Kidney epithelial cell (primary cell): Measurements from ENCODE around the gene ERCC2. TPM values are rescaled to one million over a fixed set of nuclear protein-coding genes. Genes with fewer than 3 reads are reported as not detected.
A peak's percentile ranks its signal among the peaks of the same experiment; 100 is the strongest.
"Not testable (repeated sequence)": the region's sequence is repeated elsewhere in the genome, so short reads cannot be mapped to it uniquely, and the experiment has no call there.

Experiments
- DNase-seq: peaks from one replicate; pipeline ENCODE4 v3.0.0-alpha.2; 2010; ENCODE audit warnings: low read depth
- H3K27me3 ChIP-seq: 2 replicates; pipeline ENCODE4 v1.6.0; 2011; ENCODE audit warnings: low read length; ENCODE audit not compliant: control insufficient read depth, insufficient read depth
- H3K36me3 ChIP-seq: 2 replicates; pipeline ENCODE4 v1.5.1; 2011; ENCODE audit warnings: low read length; ENCODE audit not compliant: control insufficient read depth, insufficient read depth
- H3K4me3 ChIP-seq: 2 replicates; pipeline ENCODE4 v1.5.1; 2011; ENCODE audit warnings: low read depth, mild to moderate bottlenecking, control low read depth, low read length
- CTCF ChIP-seq: IDR thresholded peaks from 2 replicates; pipeline ENCODE4 v1.5.1; 2011; ENCODE audit warnings: mild to moderate bottlenecking, moderate library complexity, low read length, control low read depth, inconsistent platforms; ENCODE audit not compliant: insufficient read depth, poor library complexity, severe bottlenecking
- total RNA-seq: library from RNA; depleted of rRNA; stranded (reverse); fragments of >200 nt; gene quantifications from 2 replicates; pipeline ENCODE4 v1.2.3, GENCODE V29; 2015

The ERCC2 gene
- total RNA-seq, 1 donor from 2014 or later = 18.5 TPM

DNA sequence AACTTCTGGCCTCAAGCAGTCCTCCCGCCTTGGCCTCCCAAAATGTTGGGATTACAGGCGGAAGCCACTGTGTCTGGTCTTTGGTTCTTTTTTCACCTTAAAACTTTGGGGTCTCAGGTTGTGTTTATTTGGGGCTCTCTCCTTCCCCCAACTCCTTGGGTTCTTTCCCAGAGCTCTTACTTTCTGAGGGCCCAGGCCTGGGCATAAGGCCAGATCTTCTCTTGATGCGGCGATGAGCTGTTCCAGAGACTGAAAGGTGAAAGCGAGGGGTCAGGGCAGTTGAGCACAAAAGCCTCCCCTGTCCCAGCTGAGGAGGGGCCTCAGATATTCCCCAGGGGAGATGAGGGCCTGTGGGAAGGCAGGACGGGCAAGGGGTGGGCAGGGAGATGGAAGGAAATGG lies 43.1 kb upstream of the ERCC2 start:
- TF ChIP-seq CTCF = no peak
- Histone ChIP-seq H3K27me3 (no peaks in the 10 kb centered on the region), H3K4me3 (no peak overlapping the region), H3K36me3 (no peaks in the 10 kb centered on the region)
- DNase-seq = no peak

- H3K4me3 ChIP-seq, DNase-seq, H3K36me3 ChIP-seq, H3K27me3 ChIP-seq: not testable (repeated sequence)
These were observed 40.0 kb upstream of the ERCC2 start for GRCh38 chr19:45410330-45410729.

- Histone ChIP-seq H3K36me3 (no peaks in the 10 kb centered on the region), H3K4me3 (no peak overlapping the region), H3K27me3 (no peaks in the 10 kb centered on the region)
- no peak for TF ChIP-seq CTCF
- DNase-seq = no peak
These were observed 39.2 kb upstream of the ERCC2 start for GRCh38 chr19:45409557-45409920.

GRCh38 chr19:45408830-45409556 lies 38.6 kb upstream of the ERCC2 start:
- TF ChIP-seq CTCF = no peak
- DNase-seq = no peak
- Histone ChIP-seq H3K27me3 (no peaks in the 10 kb centered on the region), H3K4me3 (no peak overlapping the region), H3K36me3 (no peaks in the 10 kb centered on the region)

DNA sequence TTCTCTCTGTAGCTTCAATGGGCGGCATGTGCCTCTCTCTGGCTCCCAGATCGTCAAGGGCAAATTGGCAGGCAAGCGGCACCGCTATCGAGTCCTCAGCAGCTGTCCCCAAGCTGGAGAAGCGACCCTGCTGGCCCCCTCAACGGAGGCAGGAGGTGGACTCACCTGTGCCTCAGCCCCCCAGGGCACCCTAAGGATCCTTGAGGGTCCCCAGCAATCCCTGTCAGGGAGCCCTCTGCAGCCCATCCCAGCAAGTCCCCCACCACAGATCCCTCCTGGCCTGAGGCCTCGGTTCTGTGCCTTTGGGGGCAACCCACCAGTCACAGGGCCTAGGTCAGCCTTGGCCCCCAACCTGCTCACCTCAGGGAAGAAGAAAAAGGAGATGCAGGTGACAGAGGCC lies 37.7 kb upstream of the ERCC2 start:
- no peak for DNase-seq
- Histone ChIP-seq H3K36me3 (no peaks in the 10 kb centered on the region), H3K27me3 (no peaks in the 10 kb centered on the region), H3K4me3 (no peak overlapping the region)
- no peak for TF ChIP-seq CTCF

GRCh38 chr19:45407585-45407984 lies 37.2 kb upstream of the ERCC2 start:
- peak overlapping the region; percentile 86 for H3K4me3 ChIP-seq
- H3K36me3 ChIP-seq, DNase-seq, H3K27me3 ChIP-seq: not testable (repeated sequence)

- no peak for TF ChIP-seq CTCF
- H3K36me3 ChIP-seq = no peaks in the 10 kb centered on the region
- no peak for DNase-seq
- H3K27me3 ChIP-seq = no peaks in the 10 kb centered on the region
- peak overlapping the region; percentile 86 for H3K4me3 ChIP-seq
These were observed 36.7 kb upstream of the ERCC2 start for GRCh38 chr19:45407091-45407375.
